Muscle of leg (tissue), 11 donors: ENCODE measurements around the gene OR7D2. TPM values are rescaled to one million over a fixed set of nuclear protein-coding genes. Genes with fewer than 3 reads are reported as not detected.

Experiments used
- DNase-seq: peaks from one replicate; pipeline ENCODE4 v3.0.0; 2013
- H3K27ac ChIP-seq: one replicate; pipeline ENCODE4 v1.5.1; 2013; ENCODE audit warnings: mild to moderate bottlenecking, low read length, control low read depth
- H3K27me3 ChIP-seq: one replicate; pipeline ENCODE4 v1.6.1; 2013; ENCODE audit warnings: low read length; ENCODE audit not compliant: control insufficient read depth, insufficient read depth
- H3K36me3 ChIP-seq: one replicate; pipeline ENCODE4 v1.6.1; 2013; ENCODE audit warnings: low read length; ENCODE audit not compliant: control insufficient read depth, insufficient read depth
- H3K4me1 ChIP-seq: one replicate; pipeline ENCODE4 v1.6.1; 2013; ENCODE audit warnings: low read length; ENCODE audit not compliant: control insufficient read depth, insufficient read depth
- H3K4me3 ChIP-seq: one replicate; pipeline ENCODE4 v1.5.1; 2013; ENCODE audit warnings: low read length, control low read depth
- H3K9me3 ChIP-seq: replicated peaks from 2 replicates; pipeline ENCODE4 v1.6.1; 2013; ENCODE audit warnings: low read depth, low read length; ENCODE audit not compliant: control insufficient read depth
- WGBS: methylation state at CpG from one replicate; pipeline ENCODE4 v1.1.5; 2013; ENCODE audit warnings: missing lambda C conversion rate; ENCODE audit not compliant: insufficient coverage; 5-methylcytosine and 5-hydroxymethylcytosine counted together
- polyA plus RNA-seq, 8 donors: library from polyadenylated mRNA; unstranded; fragments of 120-200 nt; gene quantifications; one replicate each; pipeline versions ENCODE4 v1.2.1 to v1.2.3, GENCODE V29; 2013; ENCODE audit warnings: inconsistent platforms in 1 of 8, low replicate concordance in 1 of 8; ENCODE audit not compliant: insufficient read length in 8 of 8, insufficient read depth in 1 of 8
- total RNA-seq: library from RNA; stranded (reverse); fragments of 120-200 nt; gene quantifications from one replicate; pipeline ENCODE4 v1.2.4, GENCODE V29; 2013

The OR7D2 gene
- total and polyA plus RNA-seq, 9 donors = under 0.01 to 0.18 (median 0.08) TPM; not detected in 1

DNA sequence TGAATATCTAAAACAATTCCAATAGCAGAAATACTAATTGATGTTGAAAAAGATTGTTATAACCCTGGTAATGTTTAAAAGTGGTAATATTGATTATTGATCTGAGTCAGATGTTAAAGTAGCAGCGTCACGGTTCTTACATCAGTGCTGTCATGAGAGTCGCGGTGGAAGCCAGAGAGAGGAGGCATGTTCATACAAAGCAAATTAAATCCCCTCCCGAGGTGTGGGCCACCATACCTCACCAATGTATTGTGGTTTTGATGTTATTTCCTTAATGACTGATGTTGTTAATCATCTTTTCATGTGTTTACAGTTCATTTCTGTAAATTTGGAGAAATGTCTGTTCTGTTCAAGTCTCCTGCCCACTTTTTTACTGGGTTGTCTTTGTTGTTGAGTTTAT is 27.4 kb upstream of the OR7D2 start:
- DNase-seq = no peak
- Histone ChIP-seq H3K27ac (no peak overlapping the region), H3K27me3 (no peaks in the 10 kb centered on the region), H3K36me3 (peaks cover 37% of the 10 kb centered on the region), H3K4me1 (no peaks in the 10 kb centered on the region), H3K9me3 (peaks cover 74% of the 10 kb centered on the region), H3K4me3 (no peak overlapping the region)
- WGBS = no CpG with 5 or more reads among the region's 5 CpGs

DNA sequence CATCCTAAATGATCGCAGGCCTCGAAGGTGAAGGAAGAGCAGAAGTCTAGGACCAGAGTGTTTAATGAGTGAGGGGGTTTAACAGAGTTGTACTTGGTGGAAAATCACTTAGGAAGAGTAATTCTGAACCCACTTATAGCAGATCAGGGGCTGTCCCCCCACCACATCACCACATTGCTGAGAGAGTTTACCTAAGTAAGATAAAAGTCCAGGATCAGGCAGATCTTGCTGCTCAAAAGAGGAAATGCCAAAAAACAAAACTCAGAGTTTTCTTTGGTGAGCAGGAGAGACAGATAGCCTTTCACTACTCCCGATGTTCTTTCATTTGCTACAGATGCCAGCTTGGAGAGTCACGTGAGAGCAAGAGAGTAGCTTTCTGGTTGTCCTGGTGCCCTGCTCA is 23.2 kb upstream of the OR7D2 start:
- H3K27ac ChIP-seq = no peak overlapping the region
- H3K27me3 ChIP-seq = no peaks in the 10 kb centered on the region
- peaks cover 81% of the 10 kb centered on the region for H3K9me3 ChIP-seq
- peaks cover 64% of the 10 kb centered on the region for H3K36me3 ChIP-seq
- DNase-seq = no peak
- H3K4me1 ChIP-seq = no peaks in the 10 kb centered on the region
- H3K4me3 ChIP-seq = no peak overlapping the region
- 100% methylated on average over 2 of the region's 4 CpGs for WGBS

DNA sequence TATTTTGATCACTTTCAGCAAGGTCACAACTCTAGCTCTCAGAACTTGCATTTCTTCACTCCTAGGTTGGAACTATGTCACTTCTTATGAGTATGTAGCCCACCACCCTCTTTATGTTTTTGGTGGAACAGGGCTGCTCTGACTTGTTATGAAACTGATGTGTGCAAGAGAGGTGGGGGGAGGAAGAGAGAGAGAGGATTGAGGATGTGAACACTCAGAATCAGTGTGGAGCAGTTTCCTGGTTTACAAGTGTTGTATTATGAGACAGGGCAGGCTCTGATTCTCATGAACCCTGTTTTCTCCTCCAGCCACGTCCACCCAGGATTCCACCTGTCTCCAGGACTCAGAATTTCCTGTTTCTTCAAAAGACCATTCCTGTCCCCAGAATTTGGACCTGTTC is 22.5 kb upstream of the OR7D2 start:
- H3K9me3 ChIP-seq = peaks cover 83% of the 10 kb centered on the region
- no peak for DNase-seq
- WGBS = 100% methylated on average over 1 of the region's 1 CpG

DNA sequence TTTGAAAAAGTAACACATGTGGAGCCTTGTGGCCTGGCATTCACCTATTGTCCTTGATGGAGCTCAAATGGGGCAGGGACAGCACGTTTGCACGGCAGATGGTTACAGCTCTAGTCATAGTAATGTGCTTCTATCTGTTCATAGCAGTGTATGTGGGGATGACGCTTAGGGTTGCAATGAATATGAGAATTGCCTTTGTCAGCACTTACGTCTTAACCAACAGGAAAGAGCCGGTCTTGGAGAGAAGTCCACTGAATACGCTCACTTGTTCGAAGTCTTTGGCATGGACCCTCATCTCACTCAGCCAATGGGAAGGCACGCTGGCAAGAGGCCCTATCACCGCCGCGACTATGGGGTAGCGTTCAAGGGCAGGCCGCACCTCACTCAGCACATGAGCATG is 18.9 kb upstream of the OR7D2 start:
- WGBS = 98% methylated on average over 13 of the region's 13 CpGs
- Histone ChIP-seq H3K4me1 (no peaks in the 10 kb centered on the region), H3K36me3 (peaks cover 90% of the 10 kb centered on the region), H3K27ac (no peak overlapping the region), H3K9me3 (peaks cover 78% of the 10 kb centered on the region), H3K27me3 (no peaks in the 10 kb centered on the region), H3K4me3 (no peak overlapping the region)
- DNase-seq = no peak

More for the DNA sequence above, 22.5 kb upstream of the OR7D2 start:
- H3K27ac ChIP-seq = no peak overlapping the region
- no peaks in the 10 kb centered on the region for H3K27me3 ChIP-seq
- H3K4me3 ChIP-seq = no peak overlapping the region
- no peaks in the 10 kb centered on the region for H3K4me1 ChIP-seq
- peaks cover 71% of the 10 kb centered on the region for H3K36me3 ChIP-seq

DNA sequence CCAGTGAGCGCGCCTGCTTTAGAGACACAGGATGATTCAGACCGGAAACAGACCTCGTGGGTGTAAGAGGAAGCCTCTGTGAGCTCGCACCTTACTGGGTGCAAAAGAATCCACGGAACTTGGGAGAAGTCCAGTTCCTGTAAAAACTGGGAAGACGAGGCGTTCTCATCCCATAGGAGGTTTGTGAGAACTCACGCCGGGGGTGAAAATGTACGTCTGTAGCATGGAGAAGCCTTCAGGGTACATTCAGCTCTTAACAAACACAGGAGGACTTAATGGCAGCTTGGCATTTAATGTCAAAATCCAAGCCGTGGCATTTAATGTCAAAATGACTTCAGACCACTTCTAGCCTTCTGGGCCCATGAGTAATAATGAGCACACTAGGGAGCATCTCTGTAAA is 17.4 kb upstream of the OR7D2 start:
- peaks cover 85% of the 10 kb centered on the region for H3K36me3 ChIP-seq
- WGBS = 96% methylated on average over 12 of the region's 12 CpGs

DNA sequence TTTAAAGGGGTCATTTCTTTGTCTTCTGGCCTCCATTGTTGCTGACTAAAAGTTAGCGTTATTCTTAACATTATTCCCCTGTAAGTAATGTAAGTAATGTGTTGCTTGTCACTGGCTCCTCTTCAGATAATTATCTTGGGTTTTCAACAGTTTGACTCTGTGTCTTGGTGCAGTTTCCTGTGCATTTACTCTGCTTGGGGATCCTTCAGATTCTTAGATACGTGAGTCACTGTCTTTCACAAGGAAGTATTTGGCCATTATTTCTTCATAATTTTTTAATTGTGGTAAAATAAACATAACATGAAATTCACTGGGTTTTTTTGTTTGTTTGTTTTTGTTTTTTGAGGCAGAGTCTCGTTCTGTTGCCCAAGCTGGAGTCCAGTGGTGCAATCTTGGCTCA is 13.5 kb upstream of the OR7D2 start:
- Histone ChIP-seq H3K27me3 (no peaks in the 10 kb centered on the region), H3K27ac (no peak overlapping the region), H3K36me3 (peaks cover 50% of the 10 kb centered on the region), H3K4me1 (no peaks in the 10 kb centered on the region), H3K4me3 (no peak overlapping the region), H3K9me3 (peaks cover 34% of the 10 kb centered on the region)
- DNase-seq = no peak
- WGBS = no CpG with 5 or more reads among the region's 3 CpGs

More for the DNA sequence above, 17.4 kb upstream of the OR7D2 start:
- H3K27me3 ChIP-seq = no peaks in the 10 kb centered on the region
- peaks cover 64% of the 10 kb centered on the region for H3K9me3 ChIP-seq
- no peaks in the 10 kb centered on the region for H3K4me1 ChIP-seq
- H3K27ac ChIP-seq = no peak overlapping the region
- H3K4me3 ChIP-seq = no peak overlapping the region
- no peak for DNase-seq

DNA sequence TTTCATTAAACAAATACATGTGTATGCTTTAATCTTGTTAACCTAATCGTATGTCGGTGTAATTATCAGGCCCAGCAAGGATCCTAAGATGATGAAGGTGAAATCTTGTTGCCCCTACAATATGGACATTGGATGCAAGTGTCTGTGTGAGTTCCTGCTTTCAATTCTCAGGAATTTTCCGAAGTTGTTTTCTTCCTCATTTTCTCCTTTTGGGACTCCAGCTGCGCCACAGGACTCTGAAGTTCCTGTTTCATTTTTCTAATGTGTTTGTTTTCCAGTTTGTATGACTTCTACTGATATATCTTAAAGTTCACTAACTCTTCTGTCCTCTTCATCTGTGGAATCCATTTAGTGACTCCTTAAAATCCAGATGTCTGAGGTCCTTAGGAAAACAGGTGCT is 11.9 kb upstream of the OR7D2 start:
- Histone ChIP-seq H3K27ac (no peak overlapping the region), H3K36me3 (peaks cover 34% of the 10 kb centered on the region), H3K9me3 (peaks cover 18% of the 10 kb centered on the region), H3K4me3 (no peak overlapping the region), H3K27me3 (no peaks in the 10 kb centered on the region), H3K4me1 (no peaks in the 10 kb centered on the region)
- WGBS = no CpG with 5 or more reads among the region's 4 CpGs
- peak; percentile 37 for DNase-seq

DNA sequence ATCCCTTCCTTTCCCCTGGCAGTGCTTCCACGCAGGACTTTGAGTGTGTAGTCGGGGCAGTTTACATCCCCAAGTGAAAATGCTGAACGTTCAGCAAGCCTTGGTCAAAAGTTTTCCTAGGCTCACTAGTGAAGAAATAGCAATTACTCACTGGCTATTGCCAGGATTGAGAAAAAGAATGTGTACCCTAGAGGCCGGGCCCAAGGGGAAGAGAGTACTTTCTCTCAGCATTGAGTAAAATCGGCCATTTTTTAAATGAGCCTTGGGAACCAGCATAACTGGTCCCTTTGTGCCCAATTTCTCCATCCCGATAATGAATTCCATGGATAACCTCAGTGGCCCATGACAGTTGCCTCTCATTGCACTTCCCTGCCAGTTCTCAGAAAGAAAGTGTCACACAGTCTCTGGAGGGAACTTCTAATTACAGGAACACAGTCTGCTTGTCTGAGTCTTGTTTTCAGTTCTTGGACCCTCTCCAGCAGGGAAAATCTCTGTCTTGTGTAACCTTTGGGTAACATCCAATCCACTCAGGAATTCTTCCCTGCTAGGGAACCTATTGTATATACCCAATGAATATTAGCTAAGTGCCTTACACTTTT is 7.3 kb upstream of the OR7D2 start:
- 70% methylated on average over 6 of the region's 6 CpGs for WGBS
- Histone ChIP-seq H3K27ac (no peak overlapping the region), H3K4me1 (no peaks in the 10 kb centered on the region), H3K9me3 (no peaks in the 10 kb centered on the region), H3K36me3 (peaks cover 1% of the 10 kb centered on the region), H3K4me3 (no peak overlapping the region), H3K27me3 (no peaks in the 10 kb centered on the region)
- peak; percentile 7 for DNase-seq

DNA sequence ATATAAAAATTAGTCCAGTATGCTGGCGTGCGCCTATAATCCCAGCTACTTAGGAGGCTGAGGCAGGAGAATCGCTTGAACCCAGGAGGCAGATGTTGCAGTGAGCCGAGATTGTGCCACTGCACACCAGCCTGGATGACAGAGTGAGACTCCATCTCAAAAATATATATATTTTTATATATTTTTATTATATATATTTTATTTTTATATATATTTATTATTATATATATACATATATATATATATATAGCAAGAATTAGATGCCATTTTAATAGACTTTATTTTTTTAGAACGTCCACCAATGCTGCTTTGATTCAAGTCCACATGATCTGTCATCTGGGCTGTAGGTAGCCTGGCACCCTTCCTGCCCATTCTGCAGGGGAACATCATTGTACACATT is 3.5 kb upstream of the OR7D2 start:
- WGBS = 67% methylated on average over 1 of the region's 5 CpGs
- Histone ChIP-seq H3K27ac (no peak overlapping the region), H3K9me3 (no peaks in the 10 kb centered on the region), H3K4me3 (no peak overlapping the region), H3K27me3 (no peaks in the 10 kb centered on the region), H3K36me3 (no peaks in the 10 kb centered on the region), H3K4me1 (no peaks in the 10 kb centered on the region)
- no peak for DNase-seq

DNA sequence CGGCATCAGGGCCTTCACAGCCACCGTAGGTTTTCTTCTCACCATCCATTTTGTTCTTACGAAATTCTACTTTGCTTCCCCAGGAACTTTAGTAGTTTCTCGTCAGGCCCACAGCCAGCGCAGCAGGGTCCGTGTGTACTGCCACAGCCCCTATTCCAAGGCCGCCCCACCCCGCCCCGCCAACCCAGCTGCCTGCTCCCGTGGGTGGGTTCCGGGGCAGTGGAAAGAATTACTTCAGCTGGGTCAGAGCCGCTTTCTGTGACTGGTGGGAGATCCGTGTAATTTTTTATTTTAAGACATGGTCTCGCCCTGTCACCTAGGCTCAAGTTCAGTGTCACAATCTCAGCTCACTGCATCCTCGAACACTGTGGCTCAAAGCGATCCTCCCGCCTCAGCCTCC is 4.2 kb downstream of the OR7D2 start:
- Histone ChIP-seq H3K9me3 (no peaks in the 10 kb centered on the region), H3K36me3 (no peaks in the 10 kb centered on the region), H3K27me3 (no peaks in the 10 kb centered on the region), H3K4me1 (no peaks in the 10 kb centered on the region), H3K27ac (no peak overlapping the region), H3K4me3 (no peak overlapping the region)
- no peak for DNase-seq
- 93% methylated on average over 13 of the region's 17 CpGs for WGBS

DNA sequence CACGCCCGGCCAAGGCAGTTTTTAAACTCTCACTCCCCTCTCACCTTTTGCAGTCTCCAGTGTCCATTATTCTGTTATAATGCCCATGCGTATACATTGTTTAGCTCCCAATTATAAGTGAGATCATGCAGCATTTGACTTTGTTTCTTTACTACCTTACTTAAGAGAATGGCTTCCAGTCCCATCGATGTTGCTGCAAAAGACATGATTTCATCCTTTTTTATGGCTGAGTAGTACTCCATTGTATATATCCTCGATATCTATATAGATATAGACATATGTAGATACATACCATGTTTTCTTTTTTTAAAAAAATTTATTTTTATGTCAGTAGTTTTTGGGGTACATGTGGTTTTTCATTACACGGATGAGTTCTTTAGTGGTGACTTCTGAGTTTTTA is 8.4 kb downstream of the OR7D2 start:
- Histone ChIP-seq H3K4me1 (no peaks in the 10 kb centered on the region), H3K36me3 (no peaks in the 10 kb centered on the region), H3K27me3 (no peaks in the 10 kb centered on the region), H3K4me3 (no peak overlapping the region), H3K27ac (no peak overlapping the region), H3K9me3 (no peaks in the 10 kb centered on the region)
- WGBS = 89% methylated on average over 3 of the region's 6 CpGs
- no peak for DNase-seq
